Testis (tissue), 2 donors: ENCODE measurements around the gene RFX8.

Experiments used
- POLR2A ChIP-seq: fragments of 450-650 bp; IDR thresholded peaks from one replicate; pipeline ENCODE4 v1.6.1; 2017; ENCODE audit warnings: antibody characterized with exemption, mild to moderate bottlenecking, moderate library complexity
- TF ChIP-seq, protein P1 (sequence below), 3 experiments: fragments of 450-650 bp in 2 of 3; fragments of 200-600 bp in 1 of 3; sonication (generic) in 1 of 3; IDR thresholded peaks; one replicate each; pipeline ENCODE4 v1.5.1; 2016 to 2019; ENCODE audit warnings: antibody characterized with exemption in 3 of 3, mild to moderate bottlenecking in 2 of 3, moderate library complexity in 1 of 3

DNA sequence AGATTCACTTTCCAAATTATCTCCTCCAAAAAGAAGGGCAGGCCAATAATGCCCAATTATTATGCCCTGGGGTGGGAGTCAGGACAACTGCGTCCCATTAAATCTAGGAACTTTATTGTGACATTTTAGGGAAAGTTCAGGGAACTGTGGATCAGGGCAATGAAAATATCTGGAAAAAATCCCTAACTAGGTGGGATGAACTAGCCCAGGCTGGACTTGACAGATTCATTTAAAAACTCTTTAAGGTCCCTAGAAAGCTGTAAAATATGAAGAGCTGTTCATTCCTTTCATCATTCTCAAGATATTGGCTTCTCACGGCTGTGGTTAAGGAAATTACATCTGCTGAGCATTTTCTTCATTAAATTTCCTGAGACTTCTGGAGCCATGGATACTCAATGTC, 95.8 kb downstream of the RFX8 start:
- TF ChIP-seq POLR2A, result no peak
- TF ChIP-seq, protein P1, sequence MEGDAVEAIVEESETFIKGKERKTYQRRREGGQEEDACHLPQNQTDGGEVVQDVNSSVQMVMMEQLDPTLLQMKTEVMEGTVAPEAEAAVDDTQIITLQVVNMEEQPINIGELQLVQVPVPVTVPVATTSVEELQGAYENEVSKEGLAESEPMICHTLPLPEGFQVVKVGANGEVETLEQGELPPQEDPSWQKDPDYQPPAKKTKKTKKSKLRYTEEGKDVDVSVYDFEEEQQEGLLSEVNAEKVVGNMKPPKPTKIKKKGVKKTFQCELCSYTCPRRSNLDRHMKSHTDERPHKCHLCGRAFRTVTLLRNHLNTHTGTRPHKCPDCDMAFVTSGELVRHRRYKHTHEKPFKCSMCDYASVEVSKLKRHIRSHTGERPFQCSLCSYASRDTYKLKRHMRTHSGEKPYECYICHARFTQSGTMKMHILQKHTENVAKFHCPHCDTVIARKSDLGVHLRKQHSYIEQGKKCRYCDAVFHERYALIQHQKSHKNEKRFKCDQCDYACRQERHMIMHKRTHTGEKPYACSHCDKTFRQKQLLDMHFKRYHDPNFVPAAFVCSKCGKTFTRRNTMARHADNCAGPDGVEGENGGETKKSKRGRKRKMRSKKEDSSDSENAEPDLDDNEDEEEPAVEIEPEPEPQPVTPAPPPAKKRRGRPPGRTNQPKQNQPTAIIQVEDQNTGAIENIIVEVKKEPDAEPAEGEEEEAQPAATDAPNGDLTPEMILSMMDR (IDR thresholded peaks at IDR 0.05), result no peak
